ENCODE results near the gene TGFBR2.

TGFBR2 gene

GRCh38 chr3:30634761-30635735 is 28.6 kb downstream of the TGFBR2 start:
- H3K27me3 ChIP-seq: no peaks in the 10 kb centered on the region
- no peaks in the 10 kb centered on the region for H3K9me3 ChIP-seq
- peak overlapping the region; percentile 94 for H3K27ac ChIP-seq
- TF ChIP-seq CTCF (IDR thresholded peaks at IDR 0.05): no peak
- H3K36me3 ChIP-seq: peaks cover 12% of the 10 kb centered on the region
- peaks cover 97 to 100% of the 10 kb centered on the region in 2 experiments for H3K4me1 ChIP-seq (ENCODE audit: control insufficient read depth in 1 of 2, insufficient read depth in 1 of 2, low read depth in 1 of 2, low read length in 1 of 2)
- peak overlapping the region in 1 of 2 experiments; percentile 31 for H3K4me3 ChIP-seq (ENCODE audit: low read depth in 1 of 2, low read length in 1 of 2)

- Histone ChIP-seq H3K4me3 (ENCODE audit: low read depth in 1 of 2, low read length in 1 of 2) (no peak overlapping the region), H3K27ac (peak overlapping the region; percentile 94), H3K36me3 (peaks cover 7% of the 10 kb centered on the region), H3K4me1 (ENCODE audit: control insufficient read depth in 1 of 2, insufficient read depth in 1 of 2, low read depth in 1 of 2, low read length in 1 of 2) (peaks cover 97 to 100% of the 10 kb centered on the region in 2 experiments), H3K9me3 (no peaks in the 10 kb centered on the region), H3K27me3 (no peaks in the 10 kb centered on the region)
- TF ChIP-seq CTCF (IDR thresholded peaks at IDR 0.05): no peak
Measured at GRCh38 chr3:30637310-30638219, 31.2 kb downstream of the TGFBR2 start.

GRCh38 chr3:30638685-30639412 is 32.4 kb downstream of the TGFBR2 start:
- no peak for TF ChIP-seq CTCF (IDR thresholded peaks at IDR 0.05)
- Histone ChIP-seq H3K4me1 (ENCODE audit: control insufficient read depth in 1 of 2, insufficient read depth in 1 of 2, low read depth in 1 of 2, low read length in 1 of 2) (peaks cover 97 to 100% of the 10 kb centered on the region in 2 experiments), H3K27ac (peak overlapping the region; percentile 94), H3K36me3 (peaks cover 7% of the 10 kb centered on the region), H3K9me3 (no peaks in the 10 kb centered on the region), H3K27me3 (no peaks in the 10 kb centered on the region), H3K4me3 (ENCODE audit: low read depth in 1 of 2, low read length in 1 of 2) (no peak overlapping the region)

- TF ChIP-seq CTCF (IDR thresholded peaks at IDR 0.05): no peak
Measured at GRCh38 chr3:30639937-30640336, 33.5 kb downstream of the TGFBR2 start.

GRCh38 chr3:30640851-30641250 is 34.5 kb downstream of the TGFBR2 start:
- peaks cover 97 to 100% of the 10 kb centered on the region in 2 experiments for H3K4me1 ChIP-seq (ENCODE audit: control insufficient read depth in 1 of 2, insufficient read depth in 1 of 2, low read depth in 1 of 2, low read length in 1 of 2)
- no peaks in the 10 kb centered on the region for H3K27me3 ChIP-seq
- H3K36me3 ChIP-seq: peaks cover 15% of the 10 kb centered on the region
- no peak for TF ChIP-seq CTCF (IDR thresholded peaks at IDR 0.05)
- H3K27ac ChIP-seq: peak overlapping the region; percentile 94
- peak overlapping the region; percentile 44 to 53 for H3K4me3 ChIP-seq (ENCODE audit: low read depth in 1 of 2, low read length in 1 of 2)
- no peaks in the 10 kb centered on the region for H3K9me3 ChIP-seq

More at GRCh38 chr3:30639937-30640336, 33.5 kb downstream of the TGFBR2 start:
- no peaks in the 10 kb centered on the region for H3K9me3 ChIP-seq
- peak overlapping the region; percentile 94 for H3K27ac ChIP-seq
- no peaks in the 10 kb centered on the region for H3K27me3 ChIP-seq
- H3K4me1 ChIP-seq (ENCODE audit: control insufficient read depth in 1 of 2, insufficient read depth in 1 of 2, low read depth in 1 of 2, low read length in 1 of 2): peaks cover 97 to 100% of the 10 kb centered on the region in 2 experiments
- no peak overlapping the region for H3K4me3 ChIP-seq (ENCODE audit: low read depth in 1 of 2, low read length in 1 of 2)
- peaks cover 6% of the 10 kb centered on the region for H3K36me3 ChIP-seq
